Measurements from ENCODE around the gene CS. TPM values are rescaled to one million over a fixed set of nuclear protein-coding genes. Genes with fewer than 3 reads are reported as not detected.
A peak's percentile ranks its signal among the peaks of the same experiment; 100 is the strongest.

The CS gene
- total RNA-seq, 1 donor from 2014 or later = 865 TPM

- ATAC-seq = peak; percentile 35
- intact Hi-C loops (cut with micrococcal nuclease) = no loop called here
- no peak for DNase-seq
These were observed 69.5 kb downstream of the CS start for GRCh38 chr12:56230432-56231183.

GRCh38 chr12:56229916-56230431 is 70.2 kb downstream of the CS start, which contains the start of gene SLC39A5:
Gene SLC39A5, plus strand, starts transcription at chr12:56230051. Its CDS starts 1,224 bp downstream, at chr12:56231275.
- ATAC-seq (no peak), DNase-seq (no peak)
- intact Hi-C loops (cut with micrococcal nuclease) = no loop called here

GRCh38 chr12:56229082-56229481 is 71.0 kb downstream of the CS start:
- intact Hi-C loops (cut with micrococcal nuclease) = no loop called here
- DNase-seq (no peak), ATAC-seq (no peak)

DNA sequence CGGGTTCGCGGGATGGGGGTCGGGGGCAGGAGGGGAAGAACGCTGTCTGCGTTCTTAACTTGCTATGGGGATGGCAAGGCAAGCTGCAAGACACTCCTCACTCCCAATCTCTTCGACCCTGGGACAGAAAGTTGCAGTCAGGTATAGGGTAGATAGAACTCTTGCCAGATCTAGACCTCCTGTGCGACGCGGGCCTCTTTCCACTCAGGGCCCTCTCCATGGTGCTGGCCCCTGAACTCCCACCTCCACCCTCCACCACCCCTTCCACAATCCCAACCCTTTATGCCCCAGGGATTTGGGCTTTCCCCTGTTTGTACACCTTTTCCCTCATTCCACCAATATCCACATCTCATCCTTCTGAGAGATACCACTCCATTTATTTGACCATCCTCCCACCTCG is 75.2 kb downstream of the CS start:
- intact Hi-C loops (cut with micrococcal nuclease) = no loop called here
- DNase-seq = no peak
- no peak for ATAC-seq

DNA sequence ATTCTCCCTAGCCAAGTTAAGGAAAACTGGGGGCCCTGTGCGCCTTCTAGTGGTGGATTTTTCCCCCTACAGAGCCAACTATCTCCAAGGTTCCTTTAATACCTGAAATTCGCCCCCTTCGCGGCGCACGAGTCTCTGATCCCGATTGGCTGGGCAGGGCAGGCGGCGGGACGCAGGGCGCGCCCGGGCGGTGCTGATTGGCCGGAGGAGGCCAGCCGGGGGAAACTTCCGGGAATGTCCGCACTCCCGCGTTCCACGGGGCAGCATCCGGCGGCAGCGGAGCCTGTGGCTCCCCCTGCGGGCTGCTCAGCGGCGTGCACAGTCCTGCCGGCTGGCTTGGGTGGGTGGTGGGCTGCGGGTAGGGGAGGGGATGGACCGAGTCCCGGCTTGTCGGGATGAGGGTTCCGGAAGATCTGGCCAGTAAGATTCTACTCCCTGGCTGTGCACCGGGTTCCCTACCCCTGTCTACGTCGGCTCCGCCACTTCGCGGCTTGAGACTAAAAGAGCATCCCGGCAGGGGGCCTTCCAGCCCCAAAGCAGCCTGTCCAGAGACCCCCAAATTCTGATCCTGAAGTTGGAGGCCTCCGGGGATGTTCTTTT is 75.9 kb downstream of the CS start, which contains the start of gene NABP2:
Gene NABP2 (plus strand): TSS at position 241 of the 600 bp plus-strand sequence. CDS start 515 bp downstream, outside the sequence.
- intact Hi-C loops (cut with micrococcal nuclease) = no loop called here
- ATAC-seq (peak; percentile 85), DNase-seq (peak; percentile 99)

GRCh38 chr12:56223571-56224101 is 76.5 kb downstream of the CS start:
- DNase-seq (no peak), ATAC-seq (no peak)
- intact Hi-C loops (cut with micrococcal nuclease) = no loop called here

DNA sequence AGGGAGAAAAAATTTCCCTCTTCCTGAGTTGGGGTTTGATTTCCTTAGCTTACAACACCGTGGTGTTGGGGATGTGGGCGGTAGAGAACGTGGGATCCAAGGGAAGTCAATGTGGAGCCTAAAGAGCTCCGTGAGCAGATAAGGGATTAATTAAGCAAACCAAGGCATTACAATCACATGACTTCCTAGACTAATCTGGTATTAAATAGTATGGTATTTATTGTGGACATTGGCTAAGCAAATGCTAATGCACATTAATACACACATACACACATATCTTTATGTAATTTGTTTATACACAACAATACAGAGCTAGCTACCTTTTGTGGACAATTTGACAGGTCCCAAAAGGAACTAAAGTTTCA is 77.6 kb downstream of the CS start:
- ATAC-seq = no peak
- DNase-seq = no peak
- intact Hi-C loops (cut with micrococcal nuclease) = no loop called here

DNA sequence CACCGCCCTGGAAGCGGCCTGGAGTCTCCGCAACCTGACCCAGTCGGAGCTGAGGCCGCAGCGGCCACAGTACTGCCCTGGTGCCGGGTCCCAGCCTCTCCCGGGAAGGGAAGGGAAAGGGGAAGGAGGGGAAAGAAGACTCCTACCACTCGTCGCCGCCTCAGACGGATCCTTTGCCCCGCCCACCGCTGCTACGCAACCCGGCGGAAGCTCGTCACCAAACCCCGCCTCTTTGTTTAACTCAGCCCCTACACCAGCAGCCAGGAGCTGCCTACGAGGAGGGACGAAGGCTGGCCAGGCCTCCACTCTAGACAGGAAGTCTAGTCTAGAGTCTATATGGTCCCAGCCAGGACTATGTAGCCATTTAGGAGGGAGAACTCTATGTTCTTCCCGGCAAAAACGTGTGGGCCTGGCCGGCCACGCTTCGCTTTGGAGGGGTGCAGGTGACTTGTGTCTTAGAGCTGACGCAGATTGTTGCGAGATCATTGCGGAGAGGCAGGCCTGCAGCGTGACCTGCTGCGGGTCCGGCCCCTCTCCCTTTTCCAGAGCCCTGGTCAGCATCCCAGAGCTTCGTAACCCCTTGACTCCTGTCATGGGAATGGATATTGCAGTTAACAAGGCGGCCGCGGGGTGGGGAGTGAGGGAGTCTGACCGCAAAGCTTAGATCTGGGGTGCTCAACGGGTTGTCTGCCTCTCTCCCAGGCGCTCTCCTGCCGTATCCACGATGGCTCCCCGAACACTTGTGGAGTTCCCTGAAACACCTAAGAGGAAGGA is 78.2 kb downstream of the CS start, which contains the start of gene RNF41:
Gene RNF41 (minus strand): TSS at position 166 of the 774 bp plus-strand sequence. CDS start 7,875 bp downstream, outside the sequence.
- DNase-seq (peak; percentile 98), ATAC-seq (peak; percentile 90)
- intact Hi-C loops (cut with micrococcal nuclease) = no loop called here

Other genes starting within 250 kb of the CS start
- 2.9 TPM for gene ERBB3, start 220.2 kb downstream of the CS start, total RNA-seq
- 77.1 TPM for gene PA2G4, start 195.8 kb downstream of the CS start, total RNA-seq
- 1,980 TPM for gene RPL41, start 183.7 kb downstream of the CS start, total RNA-seq
- gene ZC3H10, start 182.1 kb downstream of the CS start, total RNA-seq = 5.5 TPM
- gene ESYT1, start 172.1 kb downstream of the CS start, total RNA-seq = 28.0 TPM
- 41.4 TPM for gene MYL6B, start 147.7 kb downstream of the CS start, total RNA-seq
- 546 TPM for gene MYL6, start 142.0 kb downstream of the CS start, total RNA-seq
- gene SMARCC2, start 110.8 kb downstream of the CS start, total RNA-seq = 81.4 TPM
- 55.3 TPM for gene RNF41, start 78.4 kb downstream of the CS start, total RNA-seq
- 19.6 TPM for gene NABP2, start 76.0 kb downstream of the CS start, total RNA-seq
- not detected for gene SLC39A5, start 70.3 kb downstream of the CS start, total RNA-seq
- gene ANKRD52, start 41.9 kb downstream of the CS start, total RNA-seq = 28.5 TPM
- 162 TPM for gene COQ10A, start 33.4 kb downstream of the CS start, total RNA-seq
- 32.3 TPM for gene CNPY2, start 15.7 kb upstream of the CS start, total RNA-seq
- 52.2 TPM for gene PAN2, start 33.7 kb upstream of the CS start, total RNA-seq
- not detected for gene IL23A, start 38.6 kb upstream of the CS start, total RNA-seq
- gene STAT2, start 59.8 kb upstream of the CS start, total RNA-seq = 36.6 TPM
- not detected for gene APOF, start 62.5 kb upstream of the CS start, total RNA-seq
- 2.0 TPM for gene TIMELESS, start 149.1 kb upstream of the CS start, total RNA-seq
- gene MIP, start 154.3 kb upstream of the CS start, total RNA-seq = not detected
- gene SPRYD4, start 168.2 kb upstream of the CS start, total RNA-seq = 3.1 TPM
- gene GLS2, start 187.8 kb upstream of the CS start, total RNA-seq = 0.57 TPM
- gene RBMS2, start 221.5 kb upstream of the CS start, total RNA-seq = 26.9 TPM

Measured in left ventricle myocardium superior (tissue), 1 donor.